ENCODE results near the gene ZFYVE26.
"Not testable (repeated sequence)": the region's sequence is repeated elsewhere in the genome, so short reads cannot be mapped to it uniquely, and the experiment has no call there.

Gene ZFYVE26

GRCh38 chr14:67749341-67750084 lies 66.9 kb downstream of the ZFYVE26 start:
- DNase-seq, result no peak

- DNase-seq, result no peak
Measured at GRCh38 chr14:67748312-67748711, 68.1 kb downstream of the ZFYVE26 start.

GRCh38 chr14:67746927-67747326 lies 69.5 kb downstream of the ZFYVE26 start:
- DNase-seq, result no peak

- DNase-seq, result no peak
Measured at GRCh38 chr14:67744046-67744445, 72.3 kb downstream of the ZFYVE26 start.

GRCh38 chr14:67738740-67739504 lies 77.5 kb downstream of the ZFYVE26 start:
- no peak for DNase-seq

- no peak for DNase-seq
Measured at GRCh38 chr14:67736771-67737170, 79.6 kb downstream of the ZFYVE26 start.

GRCh38 chr14:67735336-67736147 lies 80.8 kb downstream of the ZFYVE26 start:
- no peak for DNase-seq

- DNase-seq, result no peak
Measured at GRCh38 chr14:67734675-67735074, 81.7 kb downstream of the ZFYVE26 start.

GRCh38 chr14:67733616-67734015 lies 82.8 kb downstream of the ZFYVE26 start:
- DNase-seq, result no peak

- no peak for DNase-seq
Measured at GRCh38 chr14:67729072-67729885, 87.1 kb downstream of the ZFYVE26 start.

GRCh38 chr14:67728258-67728657 lies 88.1 kb downstream of the ZFYVE26 start:
- no peak for DNase-seq

GRCh38 chr14:67727361-67727760 lies 89.0 kb downstream of the ZFYVE26 start:
- DNase-seq, result no peak

GRCh38 chr14:67725171-67725570 lies 91.2 kb downstream of the ZFYVE26 start:
- DNase-seq, result no peak

GRCh38 chr14:67722293-67722692 lies 94.1 kb downstream of the ZFYVE26 start:
- DNase-seq, result no peak

- no peak for DNase-seq
Measured at GRCh38 chr14:67721875-67722274, 94.5 kb downstream of the ZFYVE26 start.

- DNase-seq, result no peak
Measured at GRCh38 chr14:67719866-67720265, 96.5 kb downstream of the ZFYVE26 start.

GRCh38 chr14:67719385-67719784 lies 97.0 kb downstream of the ZFYVE26 start:
- DNase-seq, result not testable (repeated sequence)

- DNase-seq, result no peak
Measured at GRCh38 chr14:67718265-67718664, 98.1 kb downstream of the ZFYVE26 start.

- DNase-seq, result no peak
Measured at GRCh38 chr14:67717048-67717447, 99.3 kb downstream of the ZFYVE26 start.

GRCh38 chr14:67710209-67710608 lies 106.2 kb downstream of the ZFYVE26 start:
- DNase-seq, result no peak

GRCh38 chr14:67709796-67710195 lies 106.6 kb downstream of the ZFYVE26 start:
- not testable (repeated sequence) for DNase-seq

GRCh38 chr14:67709346-67709745 lies 107.0 kb downstream of the ZFYVE26 start:
- not testable (repeated sequence) for DNase-seq

- no peak for DNase-seq
Measured at GRCh38 chr14:67705211-67705610, 111.2 kb downstream of the ZFYVE26 start.
